ENCODE data around the gene MIER2. TPM values are rescaled to one million over a fixed set of nuclear protein-coding genes. Genes with fewer than 3 reads are reported as not detected.

Gene MIER2
- total and polyA plus RNA-seq, 10 of the 15 experiments (the other 5 are each of a cell fraction or from before 2014, with no cell fraction given): 0.48 to 23.6 (median 12.1) TPM

DNA sequence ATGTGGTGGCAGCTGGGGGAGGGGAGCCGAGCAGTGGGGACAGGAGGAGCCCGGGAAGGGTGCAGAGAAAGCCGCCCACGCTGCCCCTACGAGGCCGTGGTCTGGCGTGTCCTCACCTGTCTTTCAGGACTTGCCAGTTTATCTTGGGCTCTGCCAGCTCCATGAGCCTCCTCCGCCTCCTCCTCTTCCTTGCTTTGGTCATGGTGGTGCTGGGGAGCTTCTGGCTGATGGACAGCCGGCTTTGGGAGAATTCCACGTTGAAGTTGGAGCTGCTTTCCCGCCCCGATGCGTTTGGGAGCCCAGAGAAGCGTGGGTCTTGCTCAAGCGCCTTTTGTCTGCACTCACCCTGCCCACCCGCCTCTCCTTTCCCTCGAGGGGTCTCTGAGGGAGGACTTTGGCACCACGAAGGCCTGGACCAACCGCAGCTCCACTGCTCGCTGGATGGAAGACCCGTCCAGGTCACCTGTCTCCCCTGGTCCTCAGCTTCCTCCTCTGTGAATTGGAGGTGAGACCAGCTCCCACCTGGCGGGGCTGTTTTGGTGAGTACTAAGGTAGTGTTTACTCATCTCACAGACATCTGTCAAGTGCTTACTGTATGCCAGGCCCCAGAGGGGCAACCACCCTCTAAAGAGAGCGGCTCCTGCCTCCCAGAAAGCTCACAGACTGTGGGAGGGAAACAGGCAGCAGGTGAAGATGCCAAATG lies 29.7 kb upstream of the MIER2 start:
- RAD21 ChIA-PET (ENCODE audit: unreplicated experiment): no interaction called here
- Histone ChIP-seq H4K20me1 (ENCODE audit: control insufficient read depth, insufficient read depth) (no peaks in the 10 kb centered on the region), H3K27ac (ENCODE audit: control insufficient read depth, insufficient read depth) (no peak overlapping the region), H2AFZ (ENCODE audit: control insufficient read depth, low read depth, low read length) (no peak overlapping the region), H3K79me2 (ENCODE audit: control insufficient read depth, insufficient read depth, low read length) (no peaks in the 10 kb centered on the region), H3K4me3 (no peak overlapping the region), H3K4me2 (ENCODE audit: control insufficient read depth, insufficient read depth) (no peak overlapping the region), H3K9me3 (replicated peaks; ENCODE audit: control insufficient read depth, insufficient read depth, low read length) (no peaks in the 10 kb centered on the region), H3K9ac (ENCODE audit: control insufficient read depth, insufficient read depth, low read length) (no peak overlapping the region), H3K36me3 (ENCODE audit: control insufficient read depth in 2 of 2, insufficient read depth in 2 of 2, low read length in 1 of 2) (no peaks in the 10 kb centered on the region), H3K27me3 (replicated peaks in 1 of 2; ENCODE audit: control insufficient read depth in 2 of 2, insufficient read depth in 2 of 2, low read length in 1 of 2) (no peaks in the 10 kb centered on the region), H3K4me1 (ENCODE audit: control insufficient read depth, insufficient read depth, low read length) (no peaks in the 10 kb centered on the region)
- SMC1A ChIA-PET (ENCODE audit: uncharacterized antibody, unreplicated experiment): no interaction called here
- TF ChIP-seq EGR1 (IDR thresholded peaks at IDR 0.05; ENCODE audit: borderline replicate concordance in 1 of 2, low read depth in 2 of 2, low read length in 2 of 2) (no peak), SREBF1 (IDR thresholded peaks at IDR 0.05; ENCODE audit: low read length) (no peak), ZNF207 (IDR thresholded peaks at IDR 0.05; ENCODE audit: borderline replicate concordance) (no peak), STAT1 (conservative IDR thresholded peaks at IDR 0.05) (no peak), KAT2A (conservative IDR thresholded peaks at IDR 0.05; ENCODE audit: control insufficient read depth, low read depth, low read length) (no peak), RUNX3 (IDR thresholded peaks at IDR 0.05; ENCODE audit: low read length) (no peak), MYB (IDR thresholded peaks at IDR 0.05; ENCODE audit: borderline replicate concordance, low read depth, low read length) (no peak), MXI1 (IDR thresholded peaks at IDR 0.05; ENCODE audit: low read depth, low read length) (no peak), GATAD2B (conservative IDR thresholded peaks at IDR 0.05; ENCODE audit: low read depth) (no peak), POLR2A (IDR thresholded peaks at IDR 0.05; ENCODE audit: low read depth, low read length) (no peak)
- TF ChIP-seq, protein P1, sequence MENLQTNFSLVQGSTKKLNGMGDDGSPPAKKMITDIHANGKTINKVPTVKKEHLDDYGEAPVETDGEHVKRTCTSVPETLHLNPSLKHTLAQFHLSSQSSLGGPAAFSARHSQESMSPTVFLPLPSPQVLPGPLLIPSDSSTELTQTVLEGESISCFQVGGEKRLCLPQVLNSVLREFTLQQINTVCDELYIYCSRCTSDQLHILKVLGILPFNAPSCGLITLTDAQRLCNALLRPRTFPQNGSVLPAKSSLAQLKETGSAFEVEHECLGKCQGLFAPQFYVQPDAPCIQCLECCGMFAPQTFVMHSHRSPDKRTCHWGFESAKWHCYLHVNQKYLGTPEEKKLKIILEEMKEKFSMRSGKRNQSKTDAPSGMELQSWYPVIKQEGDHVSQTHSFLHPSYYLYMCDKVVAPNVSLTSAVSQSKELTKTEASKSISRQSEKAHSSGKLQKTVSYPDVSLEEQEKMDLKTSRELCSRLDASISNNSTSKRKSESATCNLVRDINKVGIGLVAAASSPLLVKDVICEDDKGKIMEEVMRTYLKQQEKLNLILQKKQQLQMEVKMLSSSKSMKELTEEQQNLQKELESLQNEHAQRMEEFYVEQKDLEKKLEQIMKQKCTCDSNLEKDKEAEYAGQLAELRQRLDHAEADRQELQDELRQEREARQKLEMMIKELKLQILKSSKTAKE (IDR thresholded peaks at IDR 0.05; ENCODE audit: low read depth, poor library complexity, severe bottlenecking): no peak
- TF ChIP-seq, protein P2, sequence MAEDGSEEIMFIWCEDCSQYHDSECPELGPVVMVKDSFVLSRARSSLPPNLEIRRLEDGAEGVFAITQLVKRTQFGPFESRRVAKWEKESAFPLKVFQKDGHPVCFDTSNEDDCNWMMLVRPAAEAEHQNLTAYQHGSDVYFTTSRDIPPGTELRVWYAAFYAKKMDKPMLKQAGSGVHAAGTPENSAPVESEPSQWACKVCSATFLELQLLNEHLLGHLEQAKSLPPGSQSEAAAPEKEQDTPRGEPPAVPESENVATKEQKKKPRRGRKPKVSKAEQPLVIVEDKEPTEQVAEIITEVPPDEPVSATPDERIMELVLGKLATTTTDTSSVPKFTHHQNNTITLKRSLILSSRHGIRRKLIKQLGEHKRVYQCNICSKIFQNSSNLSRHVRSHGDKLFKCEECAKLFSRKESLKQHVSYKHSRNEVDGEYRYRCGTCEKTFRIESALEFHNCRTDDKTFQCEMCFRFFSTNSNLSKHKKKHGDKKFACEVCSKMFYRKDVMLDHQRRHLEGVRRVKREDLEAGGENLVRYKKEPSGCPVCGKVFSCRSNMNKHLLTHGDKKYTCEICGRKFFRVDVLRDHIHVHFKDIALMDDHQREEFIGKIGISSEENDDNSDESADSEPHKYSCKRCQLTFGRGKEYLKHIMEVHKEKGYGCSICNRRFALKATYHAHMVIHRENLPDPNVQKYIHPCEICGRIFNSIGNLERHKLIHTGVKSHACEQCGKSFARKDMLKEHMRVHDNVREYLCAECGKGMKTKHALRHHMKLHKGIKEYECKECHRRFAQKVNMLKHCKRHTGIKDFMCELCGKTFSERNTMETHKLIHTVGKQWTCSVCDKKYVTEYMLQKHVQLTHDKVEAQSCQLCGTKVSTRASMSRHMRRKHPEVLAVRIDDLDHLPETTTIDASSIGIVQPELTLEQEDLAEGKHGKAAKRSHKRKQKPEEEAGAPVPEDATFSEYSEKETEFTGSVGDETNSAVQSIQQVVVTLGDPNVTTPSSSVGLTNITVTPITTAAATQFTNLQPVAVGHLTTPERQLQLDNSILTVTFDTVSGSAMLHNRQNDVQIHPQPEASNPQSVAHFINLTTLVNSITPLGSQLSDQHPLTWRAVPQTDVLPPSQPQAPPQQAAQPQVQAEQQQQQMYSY (CRISPR knock-in tag; IDR thresholded peaks at IDR 0.05): no peak
- TF ChIP-seq, protein P3, sequence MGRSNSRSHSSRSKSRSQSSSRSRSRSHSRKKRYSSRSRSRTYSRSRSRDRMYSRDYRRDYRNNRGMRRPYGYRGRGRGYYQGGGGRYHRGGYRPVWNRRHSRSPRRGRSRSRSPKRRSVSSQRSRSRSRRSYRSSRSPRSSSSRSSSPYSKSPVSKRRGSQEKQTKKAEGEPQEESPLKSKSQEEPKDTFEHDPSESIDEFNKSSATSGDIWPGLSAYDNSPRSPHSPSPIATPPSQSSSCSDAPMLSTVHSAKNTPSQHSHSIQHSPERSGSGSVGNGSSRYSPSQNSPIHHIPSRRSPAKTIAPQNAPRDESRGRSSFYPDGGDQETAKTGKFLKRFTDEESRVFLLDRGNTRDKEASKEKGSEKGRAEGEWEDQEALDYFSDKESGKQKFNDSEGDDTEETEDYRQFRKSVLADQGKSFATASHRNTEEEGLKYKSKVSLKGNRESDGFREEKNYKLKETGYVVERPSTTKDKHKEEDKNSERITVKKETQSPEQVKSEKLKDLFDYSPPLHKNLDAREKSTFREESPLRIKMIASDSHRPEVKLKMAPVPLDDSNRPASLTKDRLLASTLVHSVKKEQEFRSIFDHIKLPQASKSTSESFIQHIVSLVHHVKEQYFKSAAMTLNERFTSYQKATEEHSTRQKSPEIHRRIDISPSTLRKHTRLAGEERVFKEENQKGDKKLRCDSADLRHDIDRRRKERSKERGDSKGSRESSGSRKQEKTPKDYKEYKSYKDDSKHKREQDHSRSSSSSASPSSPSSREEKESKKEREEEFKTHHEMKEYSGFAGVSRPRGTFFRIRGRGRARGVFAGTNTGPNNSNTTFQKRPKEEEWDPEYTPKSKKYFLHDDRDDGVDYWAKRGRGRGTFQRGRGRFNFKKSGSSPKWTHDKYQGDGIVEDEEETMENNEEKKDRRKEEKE (IDR thresholded peaks at IDR 0.05): no peak
- BruUV-seq (replicated peaks): no TSS peak
- POLR2A ChIA-PET: no interaction called here
- 20% methylated on average over 22 of the region's 23 CpGs for WGBS (ENCODE audit: insufficient coverage, insufficient replicate concordance, low lambda C conversion rate, missing lambda C conversion rate)
- CTCF ChIA-PET: no interaction called here
- DNase-seq (ENCODE audit: low read depth, low spot score) (no peak), FAIRE-seq (no peak), ATAC-seq (no peak)
- in situ Hi-C loops (cut with MboI) (no loop called here), intact Hi-C loops (cut with micrococcal nuclease; ENCODE audit: unreplicated experiment) (no loop called here)

Data from GM12878 (cell line).